A549 (cell line): Measurements from ENCODE around the gene F13B.

ENCODE experiments used
- EHMT2 ChIP-seq: fragments of 200-600 bp; sonication (generic); IDR thresholded peaks from 2 replicates; pipeline ENCODE4 v1.6.1; 2016; ENCODE audit warnings: antibody characterized with exemption, low read depth, mild to moderate bottlenecking, moderate library complexity
- HOXB13 ChIP-seq: fragments of 250-450 bp; sonication (Bioruptor Pico); IDR thresholded peaks from 2 replicates; pipeline ENCODE4 v1.5.0; 2020; ENCODE audit warnings: low read depth, mild to moderate bottlenecking, moderate library complexity
- JUNB ChIP-seq: fragments of >200 bp; sonication (Bioruptor Twin); formaldehyde crosslinking; IDR thresholded peaks from 2 replicates; pipeline ENCODE4 v1.6.1; 2016
- MAZ ChIP-seq: fragments of 150-350 bp; IDR thresholded peaks from 2 replicates; pipeline ENCODE4 v1.6.1; 2014; ENCODE audit warnings: antibody characterized with exemption, low read depth, low read length, borderline replicate concordance
- NR3C1 ChIP-seq: fragments of >200 bp; sonication (Bioruptor Twin); formaldehyde crosslinking; IDR thresholded peaks from 3 replicates; pipeline ENCODE4 v1.6.1; 2017
- PHF8 ChIP-seq: fragments of 200-600 bp; sonication (generic); IDR thresholded peaks from 2 replicates; pipeline ENCODE4 v1.6.1; 2016; ENCODE audit warnings: low read depth, mild to moderate bottlenecking, antibody characterized with exemption, moderate library complexity, borderline replicate concordance
- POLR2AphosphoS2 ChIP-seq: conservative IDR thresholded peaks from 2 replicates; pipeline ENCODE4 v1.6.1; 2012; ENCODE audit warnings: low read length, improper control_type of control experiment, inconsistent platforms
- REST ChIP-seq: fragments of 200-600 bp; sonication (generic); IDR thresholded peaks from 2 replicates; pipeline ENCODE4 v1.6.1; 2016; ENCODE audit warnings: antibody characterized with exemption, mild to moderate bottlenecking, moderate library complexity
- TF ChIP-seq, protein P1 (sequence below): fragments of >200 bp; sonication (Bioruptor Twin); formaldehyde crosslinking; IDR thresholded peaks from 3 replicates; pipeline ENCODE4 v1.5.1; 2016
- TF ChIP-seq, protein P2 (sequence below): IDR thresholded peaks from 2 replicates; pipeline ENCODE4 v1.6.1; 2012

DNA sequence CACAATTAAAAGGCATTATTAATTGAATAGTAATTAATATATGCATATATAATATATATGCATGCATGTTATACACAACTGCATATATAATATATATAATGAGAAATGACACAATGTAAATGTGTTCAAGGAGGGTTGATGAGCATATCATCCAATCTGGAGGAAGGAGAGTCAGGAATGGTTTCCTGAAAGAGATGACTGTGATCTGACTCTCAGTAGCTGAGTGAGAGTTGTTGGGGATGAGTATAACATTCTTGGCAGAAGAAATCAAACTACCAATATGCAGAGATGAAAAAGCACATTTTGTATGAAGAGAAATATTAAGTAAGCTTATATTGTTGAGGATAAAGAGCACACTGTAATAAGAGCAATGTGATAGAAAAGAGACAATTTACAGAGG, 37.3 kb downstream of the F13B start:
- TF ChIP-seq EHMT2 (no peak), JUNB (no peak), HOXB13 (CRISPR knock-in tag) (no peak), POLR2AphosphoS2 (no peak), MAZ (no peak), REST (no peak), NR3C1 (no peak), PHF8 (no peak)
- TF ChIP-seq, protein P1, sequence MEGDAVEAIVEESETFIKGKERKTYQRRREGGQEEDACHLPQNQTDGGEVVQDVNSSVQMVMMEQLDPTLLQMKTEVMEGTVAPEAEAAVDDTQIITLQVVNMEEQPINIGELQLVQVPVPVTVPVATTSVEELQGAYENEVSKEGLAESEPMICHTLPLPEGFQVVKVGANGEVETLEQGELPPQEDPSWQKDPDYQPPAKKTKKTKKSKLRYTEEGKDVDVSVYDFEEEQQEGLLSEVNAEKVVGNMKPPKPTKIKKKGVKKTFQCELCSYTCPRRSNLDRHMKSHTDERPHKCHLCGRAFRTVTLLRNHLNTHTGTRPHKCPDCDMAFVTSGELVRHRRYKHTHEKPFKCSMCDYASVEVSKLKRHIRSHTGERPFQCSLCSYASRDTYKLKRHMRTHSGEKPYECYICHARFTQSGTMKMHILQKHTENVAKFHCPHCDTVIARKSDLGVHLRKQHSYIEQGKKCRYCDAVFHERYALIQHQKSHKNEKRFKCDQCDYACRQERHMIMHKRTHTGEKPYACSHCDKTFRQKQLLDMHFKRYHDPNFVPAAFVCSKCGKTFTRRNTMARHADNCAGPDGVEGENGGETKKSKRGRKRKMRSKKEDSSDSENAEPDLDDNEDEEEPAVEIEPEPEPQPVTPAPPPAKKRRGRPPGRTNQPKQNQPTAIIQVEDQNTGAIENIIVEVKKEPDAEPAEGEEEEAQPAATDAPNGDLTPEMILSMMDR, result no peak
- TF ChIP-seq, protein P2, sequence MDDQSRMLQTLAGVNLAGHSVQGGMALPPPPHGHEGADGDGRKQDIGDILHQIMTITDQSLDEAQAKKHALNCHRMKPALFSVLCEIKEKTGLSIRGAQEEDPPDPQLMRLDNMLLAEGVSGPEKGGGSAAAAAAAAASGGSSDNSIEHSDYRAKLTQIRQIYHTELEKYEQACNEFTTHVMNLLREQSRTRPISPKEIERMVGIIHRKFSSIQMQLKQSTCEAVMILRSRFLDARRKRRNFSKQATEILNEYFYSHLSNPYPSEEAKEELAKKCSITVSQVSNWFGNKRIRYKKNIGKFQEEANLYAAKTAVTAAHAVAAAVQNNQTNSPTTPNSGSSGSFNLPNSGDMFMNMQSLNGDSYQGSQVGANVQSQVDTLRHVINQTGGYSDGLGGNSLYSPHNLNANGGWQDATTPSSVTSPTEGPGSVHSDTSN, result no peak
